HEK293 (cell line): Measurements from ENCODE around the gene MPHOSPH8.

ENCODE experiments used
- CTCF ChIP-seq: fragments of 450-650 bp; formaldehyde crosslinking; IDR thresholded peaks from 2 replicates; pipeline ENCODE4 v1.5.1; 2016; ENCODE audit warnings: missing biosample characterization, missing genetic modification characterization
- PATZ1 ChIP-seq: fragments of 450-650 bp; formaldehyde crosslinking; IDR thresholded peaks from 2 replicates; pipeline ENCODE4 v1.5.1; 2016; ENCODE audit warnings: missing biosample characterization, missing genetic modification characterization
- SETDB1 ChIP-seq: IDR thresholded peaks from one replicate; pipeline ENCODE4 v1.6.1; 2017; ENCODE audit warnings: mild to moderate bottlenecking, low read length, moderate library complexity, mixed read lengths; ENCODE audit not compliant: insufficient read length
- SP2 ChIP-seq: fragments of 450-650 bp; formaldehyde crosslinking; IDR thresholded peaks from 2 replicates; pipeline ENCODE4 v1.5.1; 2016; ENCODE audit warnings: missing biosample characterization, missing genetic modification characterization
- TCF7L2 ChIP-seq: IDR thresholded peaks from 2 replicates; pipeline ENCODE4 v1.6.1; 2011; ENCODE audit warnings: low read depth, mild to moderate bottlenecking, inconsistent platforms, low read length, moderate library complexity, borderline replicate concordance
- ZNF2 ChIP-seq: fragments of 450-650 bp; formaldehyde crosslinking; IDR thresholded peaks from 2 replicates; pipeline ENCODE4 v1.5.1; 2016; ENCODE audit warnings: missing biosample characterization, missing genetic modification characterization
- ZNF274 ChIP-seq, 2 experiments: fragments of 200-500 bp in 1 of 2; fragments of 450-650 bp in 1 of 2; sonication (Bioruptor generic) in 1 of 2; formaldehyde crosslinking in 1 of 2; IDR thresholded peaks; 2 replicates each; pipeline versions ENCODE4 v1.5.1 to v1.6.1; 2014 to 2016; ENCODE audit warnings: borderline replicate concordance in 1 of 2, inconsistent platforms in 1 of 2, low read length in 1 of 2, missing biosample characterization in 1 of 2, missing genetic modification characterization in 1 of 2
- ZNF311 ChIP-seq: fragments of 450-650 bp; formaldehyde crosslinking; IDR thresholded peaks from 2 replicates; pipeline ENCODE4 v1.5.1; 2017; ENCODE audit warnings: missing biosample characterization, missing genetic modification characterization, borderline replicate concordance
- ZNF404 ChIP-seq: fragments of 450-650 bp; formaldehyde crosslinking; IDR thresholded peaks from 2 replicates; pipeline ENCODE4 v1.5.1; 2017; ENCODE audit warnings: missing biosample characterization, missing genetic modification characterization
- ZNF514 ChIP-seq: fragments of 450-650 bp; formaldehyde crosslinking; IDR thresholded peaks from 2 replicates; pipeline ENCODE4 v1.5.1; 2016; ENCODE audit warnings: missing biosample characterization, missing genetic modification characterization
- ZNF670 ChIP-seq: fragments of 450-650 bp; formaldehyde crosslinking; IDR thresholded peaks from 2 replicates; pipeline ENCODE4 v1.5.1; 2016; ENCODE audit warnings: missing biosample characterization, missing genetic modification characterization, low read depth

GRCh38 chr13:19685034-19685433, 51.6 kb downstream of the MPHOSPH8 start:
- no peak for TF ChIP-seq ZNF670 (tag by site-specific recombination)
- TF ChIP-seq SP2 (tag by site-specific recombination): no peak
- TF ChIP-seq TCF7L2: no peak
- TF ChIP-seq ZNF404 (tag by site-specific recombination): no peak
- no peak for TF ChIP-seq PATZ1 (tag by site-specific recombination)
- no peak for TF ChIP-seq ZNF311 (tag by site-specific recombination)
- TF ChIP-seq CTCF (tag by site-specific recombination): no peak
- TF ChIP-seq ZNF2 (tag by site-specific recombination): no peak
- no peak for TF ChIP-seq ZNF514 (tag by site-specific recombination)
- TF ChIP-seq SETDB1: no peak
- TF ChIP-seq ZNF274 (IDR thresholded peaks at IDR 0.05; ENCODE audit: low read length): no peak
- no peak for TF ChIP-seq ZNF274 (tag by site-specific recombination; IDR thresholded peaks at IDR 0.05; ENCODE audit: borderline replicate concordance)
